Measurements from ENCODE around the gene EOLA1.
A peak's percentile ranks its signal among the peaks of the same experiment; 100 is the strongest.

Gene EOLA1

DNA sequence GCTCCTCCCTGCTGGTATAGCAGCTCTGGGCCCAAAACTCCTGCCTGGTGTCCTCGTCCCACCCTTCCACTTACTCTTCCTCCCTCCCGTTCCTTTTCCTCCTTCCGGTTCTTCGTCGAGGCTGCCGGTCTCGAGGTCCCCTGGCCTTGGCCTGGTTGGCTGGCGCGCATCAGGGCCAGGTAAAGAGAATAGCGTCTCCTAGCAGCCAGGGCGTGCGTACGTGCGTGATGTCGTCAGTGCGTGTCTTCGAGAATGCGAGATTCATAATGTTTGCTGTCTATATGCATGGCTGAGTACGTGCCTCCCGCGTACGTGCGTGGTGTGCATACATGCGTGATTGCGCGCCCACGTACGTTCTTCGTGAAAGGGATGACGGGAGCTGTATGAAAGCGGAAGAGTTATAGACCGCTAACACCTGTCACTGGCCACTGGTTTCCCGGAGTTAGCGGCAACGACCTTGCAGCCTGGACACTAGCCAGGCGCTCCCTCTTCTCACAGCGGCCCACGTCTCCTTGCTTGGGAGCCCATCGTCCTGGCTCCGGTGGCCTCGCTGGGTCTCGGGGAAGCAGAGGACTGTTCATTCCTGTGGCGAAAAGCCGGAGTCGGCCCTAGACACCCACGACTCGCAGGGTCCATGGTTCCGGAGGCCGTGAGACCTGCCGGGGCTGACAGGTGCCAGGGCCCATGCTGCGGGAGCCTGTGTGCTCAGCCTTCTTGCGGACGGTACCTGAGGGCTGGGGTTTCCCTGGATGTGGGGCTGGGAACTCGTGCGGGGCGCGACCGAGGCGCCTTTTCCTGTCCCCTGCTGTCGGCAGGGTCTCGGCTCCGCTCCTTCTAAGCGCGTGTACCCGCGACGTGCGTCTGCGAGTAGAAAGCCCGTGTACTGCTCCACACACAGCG is at the start of gene EOLA1:
TSS of gene EOLA1 (plus strand) at position 392 of the 900 bp plus-strand sequence. CDS start 4,619 bp downstream, outside the sequence.
- TF ChIP-seq, protein P1, sequence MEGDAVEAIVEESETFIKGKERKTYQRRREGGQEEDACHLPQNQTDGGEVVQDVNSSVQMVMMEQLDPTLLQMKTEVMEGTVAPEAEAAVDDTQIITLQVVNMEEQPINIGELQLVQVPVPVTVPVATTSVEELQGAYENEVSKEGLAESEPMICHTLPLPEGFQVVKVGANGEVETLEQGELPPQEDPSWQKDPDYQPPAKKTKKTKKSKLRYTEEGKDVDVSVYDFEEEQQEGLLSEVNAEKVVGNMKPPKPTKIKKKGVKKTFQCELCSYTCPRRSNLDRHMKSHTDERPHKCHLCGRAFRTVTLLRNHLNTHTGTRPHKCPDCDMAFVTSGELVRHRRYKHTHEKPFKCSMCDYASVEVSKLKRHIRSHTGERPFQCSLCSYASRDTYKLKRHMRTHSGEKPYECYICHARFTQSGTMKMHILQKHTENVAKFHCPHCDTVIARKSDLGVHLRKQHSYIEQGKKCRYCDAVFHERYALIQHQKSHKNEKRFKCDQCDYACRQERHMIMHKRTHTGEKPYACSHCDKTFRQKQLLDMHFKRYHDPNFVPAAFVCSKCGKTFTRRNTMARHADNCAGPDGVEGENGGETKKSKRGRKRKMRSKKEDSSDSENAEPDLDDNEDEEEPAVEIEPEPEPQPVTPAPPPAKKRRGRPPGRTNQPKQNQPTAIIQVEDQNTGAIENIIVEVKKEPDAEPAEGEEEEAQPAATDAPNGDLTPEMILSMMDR (IDR thresholded peaks at IDR 0.05; ENCODE audit: poor library complexity, severe bottlenecking), result no peak
- H3K27ac ChIP-seq (ENCODE audit: poor library complexity, severe bottlenecking), result peak within 1 kb of the TSS; percentile 62

DNA sequence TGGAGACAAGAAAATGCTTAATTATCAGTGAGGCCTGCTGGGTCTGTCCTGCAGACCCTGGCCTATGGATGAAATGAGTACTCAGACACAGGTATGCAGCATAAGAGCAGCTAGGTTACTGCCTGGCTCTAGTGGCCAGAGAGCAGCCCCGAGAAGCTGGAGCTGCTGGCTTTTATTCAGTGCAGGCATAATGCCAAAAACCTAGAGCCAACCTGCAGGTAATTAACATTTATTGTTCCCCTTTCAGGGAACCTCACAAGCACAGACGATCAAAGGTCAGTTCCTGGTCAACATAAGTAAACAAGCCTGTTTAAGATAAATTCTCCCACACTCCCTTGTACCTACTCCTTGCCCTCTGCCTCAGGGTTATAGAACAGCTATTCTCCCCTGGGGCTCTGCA is 49.0 kb upstream of the EOLA1 start:
- Histone ChIP-seq H3K27me3 (ENCODE audit: insufficient read depth, poor library complexity, severe bottlenecking) (no peaks in the 10 kb centered on the region), H3K9me3 (ENCODE audit: severe bottlenecking) (no peaks in the 10 kb centered on the region), H3K4me3 (ENCODE audit: severe bottlenecking) (no peak overlapping the region), H3K36me3 (ENCODE audit: low read depth) (peaks cover 5% of the 10 kb centered on the region), H3K4me1 (ENCODE audit: insufficient read depth, poor library complexity, severe bottlenecking) (peaks cover 16% of the 10 kb centered on the region), H3K27ac (ENCODE audit: poor library complexity, severe bottlenecking) (no peak overlapping the region)
- DNase-seq (ENCODE audit: low spot score), result no peak
- TF ChIP-seq, protein P1 (IDR thresholded peaks at IDR 0.05; ENCODE audit: poor library complexity, severe bottlenecking), result no peak
- no peak for ATAC-seq (ENCODE audit: low read depth)

More for the DNA sequence above, at the start of gene EOLA1:
- H3K36me3 ChIP-seq (ENCODE audit: low read depth), result no peaks in the 10 kb centered on the region
- ATAC-seq (ENCODE audit: low read depth) (peak; percentile 71), DNase-seq (ENCODE audit: low spot score) (peak; percentile 88)
- H3K4me1 ChIP-seq (ENCODE audit: insufficient read depth, poor library complexity, severe bottlenecking), result no peaks in the 10 kb centered on the region
- H3K4me3 ChIP-seq (ENCODE audit: severe bottlenecking), result peak within 1 kb of the TSS; percentile 54
- no peaks in the 10 kb centered on the region for H3K27me3 ChIP-seq (ENCODE audit: insufficient read depth, poor library complexity, severe bottlenecking)
- H3K9me3 ChIP-seq (ENCODE audit: severe bottlenecking), result no peaks in the 10 kb centered on the region

DNA sequence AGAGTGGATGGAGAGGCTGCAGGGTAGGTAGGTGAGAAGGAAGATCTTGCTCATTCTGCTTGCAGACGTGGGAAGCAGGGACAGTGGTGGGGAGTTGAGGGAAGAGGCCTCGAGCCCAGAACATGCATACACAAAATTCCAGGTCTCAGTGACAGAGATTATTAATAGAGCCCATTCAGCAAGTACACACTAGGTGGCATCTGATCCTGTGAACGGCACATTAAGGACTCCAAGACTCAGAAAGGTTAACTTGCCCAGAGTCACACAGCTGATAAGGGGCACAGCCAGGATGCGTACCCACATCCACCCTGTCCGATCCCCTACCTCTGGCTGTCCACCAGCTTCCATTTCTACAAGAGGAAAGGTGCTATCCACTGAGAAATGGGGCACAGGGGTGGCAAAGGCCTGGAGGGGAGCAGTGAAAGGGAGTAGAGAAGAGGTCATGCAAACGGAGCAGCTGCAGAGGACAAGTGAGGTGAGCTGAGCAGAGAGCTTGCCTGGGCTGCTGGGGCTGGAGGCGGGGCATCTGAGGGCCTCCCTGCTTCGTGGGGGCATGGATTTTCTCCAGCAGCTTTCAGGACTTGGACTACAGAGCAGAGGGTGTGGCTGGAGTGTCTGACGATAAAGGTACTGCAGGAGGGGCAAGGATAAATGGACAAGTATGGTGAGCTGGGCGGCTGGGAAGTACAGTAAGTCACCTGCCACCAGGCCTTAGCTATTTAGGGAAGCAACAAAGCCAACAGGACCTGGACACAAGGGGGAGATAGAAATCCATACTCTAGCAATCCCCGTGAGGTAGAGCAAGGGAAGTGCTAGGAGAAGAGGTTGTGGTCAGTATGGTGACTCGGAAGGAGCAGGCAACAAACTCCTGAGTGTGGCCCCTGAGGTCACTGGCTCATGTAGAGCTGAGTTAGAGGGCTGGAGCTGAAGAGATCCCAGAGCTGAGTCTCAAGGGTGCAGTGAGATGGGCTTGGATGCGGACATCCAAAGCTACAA is 46.9 kb upstream of the EOLA1 start:
- peaks cover 5% of the 10 kb centered on the region; the same call in 1 of the 2 replicates for H3K36me3 ChIP-seq (ENCODE audit: low read depth)
- peaks cover 16% of the 10 kb centered on the region for H3K4me1 ChIP-seq (ENCODE audit: insufficient read depth, poor library complexity, severe bottlenecking)
- no peak overlapping the region for H3K4me3 ChIP-seq (ENCODE audit: severe bottlenecking)
- ATAC-seq (ENCODE audit: low read depth), result no peak
- DNase-seq (ENCODE audit: low spot score), result no peak
- H3K27ac ChIP-seq (ENCODE audit: poor library complexity, severe bottlenecking), result peak overlapping the region; percentile 57
- TF ChIP-seq, protein P1 (IDR thresholded peaks at IDR 0.05; ENCODE audit: poor library complexity, severe bottlenecking), result peak; percentile 6
- H3K9me3 ChIP-seq (ENCODE audit: severe bottlenecking), result no peaks in the 10 kb centered on the region
- no peaks in the 10 kb centered on the region for H3K27me3 ChIP-seq (ENCODE audit: insufficient read depth, poor library complexity, severe bottlenecking)

DNA sequence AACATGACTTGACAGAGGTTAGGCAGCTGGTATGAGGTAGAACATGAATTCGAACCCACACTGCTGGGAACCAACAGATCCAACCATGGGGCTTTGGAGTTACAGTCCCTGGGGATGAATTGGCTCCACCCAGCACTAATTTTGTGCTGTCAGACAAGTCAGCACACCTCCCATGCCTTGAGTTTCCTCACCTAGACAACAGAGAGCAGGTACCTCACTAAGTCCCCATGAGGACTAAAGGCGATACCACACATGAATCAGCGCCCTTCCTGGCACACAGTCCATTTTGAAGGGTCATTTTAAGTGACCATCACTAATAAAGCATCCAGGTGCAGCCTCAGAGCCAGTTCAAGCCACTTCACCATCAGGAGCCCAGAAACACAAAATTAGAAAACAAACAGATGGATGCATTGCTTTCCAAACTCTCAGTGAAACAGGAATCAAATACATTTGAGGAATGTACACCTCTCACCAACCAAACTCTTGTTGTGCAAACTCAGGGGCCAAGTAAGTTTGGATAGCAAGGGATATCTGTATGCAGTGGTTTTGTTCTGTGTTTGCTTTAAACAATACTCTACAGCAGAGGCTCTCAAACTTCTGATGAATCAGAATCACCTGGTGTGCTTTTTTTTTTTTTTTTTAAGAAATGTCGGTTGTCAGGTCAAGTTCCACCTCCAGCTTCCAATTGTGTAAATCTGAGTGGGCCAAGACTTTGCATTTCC is 45.8 kb upstream of the EOLA1 start:
- ATAC-seq (ENCODE audit: low read depth) (peak; percentile 58), DNase-seq (ENCODE audit: low spot score) (no peak)
- H3K27me3 ChIP-seq (ENCODE audit: insufficient read depth, poor library complexity, severe bottlenecking), result no peaks in the 10 kb centered on the region
- no peaks in the 10 kb centered on the region for H3K9me3 ChIP-seq (ENCODE audit: severe bottlenecking)
- TF ChIP-seq, protein P1 (IDR thresholded peaks at IDR 0.05; ENCODE audit: poor library complexity, severe bottlenecking), result no peak
- H3K4me3 ChIP-seq (ENCODE audit: severe bottlenecking), result no peak overlapping the region
- peak overlapping the region; percentile 57 for H3K27ac ChIP-seq (ENCODE audit: poor library complexity, severe bottlenecking)
- H3K36me3 ChIP-seq (ENCODE audit: low read depth), result peaks cover 5% of the 10 kb centered on the region; the same call in 1 of the 2 replicates
- H3K4me1 ChIP-seq (ENCODE audit: insufficient read depth, poor library complexity, severe bottlenecking), result peaks cover 16% of the 10 kb centered on the region
